ENCODE measurements around the gene SFMBT2. TPM values are rescaled to one million over a fixed set of nuclear protein-coding genes. Genes with fewer than 3 reads are reported as not detected.
A peak's percentile ranks its signal among the peaks of the same experiment; 100 is the strongest.

SFMBT2 gene
- total RNA-seq, 2 donors from 2014 or later: 12.2 to 18.5 TPM

DNA sequence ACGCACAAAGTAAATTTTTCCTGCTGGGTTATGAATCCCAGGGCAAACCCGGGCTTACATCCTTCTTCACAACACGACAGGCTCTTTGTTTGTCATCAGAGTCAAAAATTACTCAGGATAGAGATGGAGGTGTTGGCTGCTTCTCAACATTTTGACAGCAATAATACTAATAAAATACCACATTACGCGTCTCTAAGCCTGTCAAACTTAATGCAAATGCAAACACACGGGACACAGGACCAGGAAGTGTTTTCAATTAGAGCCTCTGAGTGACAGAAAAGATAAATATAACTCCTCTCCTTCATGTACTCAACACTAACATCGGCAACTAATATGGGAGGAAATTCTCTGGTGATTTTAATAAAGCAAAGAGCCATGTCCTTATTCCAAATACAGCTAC lies 128.4 kb downstream of the SFMBT2 start:
- 60% methylated on average over 7 of the region's 7 CpGs for WGBS
- TF ChIP-seq, protein P1, sequence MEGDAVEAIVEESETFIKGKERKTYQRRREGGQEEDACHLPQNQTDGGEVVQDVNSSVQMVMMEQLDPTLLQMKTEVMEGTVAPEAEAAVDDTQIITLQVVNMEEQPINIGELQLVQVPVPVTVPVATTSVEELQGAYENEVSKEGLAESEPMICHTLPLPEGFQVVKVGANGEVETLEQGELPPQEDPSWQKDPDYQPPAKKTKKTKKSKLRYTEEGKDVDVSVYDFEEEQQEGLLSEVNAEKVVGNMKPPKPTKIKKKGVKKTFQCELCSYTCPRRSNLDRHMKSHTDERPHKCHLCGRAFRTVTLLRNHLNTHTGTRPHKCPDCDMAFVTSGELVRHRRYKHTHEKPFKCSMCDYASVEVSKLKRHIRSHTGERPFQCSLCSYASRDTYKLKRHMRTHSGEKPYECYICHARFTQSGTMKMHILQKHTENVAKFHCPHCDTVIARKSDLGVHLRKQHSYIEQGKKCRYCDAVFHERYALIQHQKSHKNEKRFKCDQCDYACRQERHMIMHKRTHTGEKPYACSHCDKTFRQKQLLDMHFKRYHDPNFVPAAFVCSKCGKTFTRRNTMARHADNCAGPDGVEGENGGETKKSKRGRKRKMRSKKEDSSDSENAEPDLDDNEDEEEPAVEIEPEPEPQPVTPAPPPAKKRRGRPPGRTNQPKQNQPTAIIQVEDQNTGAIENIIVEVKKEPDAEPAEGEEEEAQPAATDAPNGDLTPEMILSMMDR (IDR thresholded peaks at IDR 0.05): no peak
- no peak for TF ChIP-seq POLR2AphosphoS5 (IDR thresholded peaks at IDR 0.05)
- TF ChIP-seq POLR2A (IDR thresholded peaks at IDR 0.05): no peak
- no peak for DNase-seq (ENCODE audit: low spot score)
- intact Hi-C loops (cut with DNase I): no loop called here
- no peaks in the 10 kb centered on the region for H3K27me3 ChIP-seq (replicated peaks; ENCODE audit: insufficient read depth)
- H3K4me3 ChIP-seq: no peak overlapping the region
- no peaks in the 10 kb centered on the region for H3K36me3 ChIP-seq
- peak overlapping the region in 1 of 2 donors; percentile 35 for H3K27ac ChIP-seq
- H3K9me3 ChIP-seq: no peaks in the 10 kb centered on the region
- H3K4me1 ChIP-seq (replicated peaks): peaks cover 2% of the 10 kb centered on the region

DNA sequence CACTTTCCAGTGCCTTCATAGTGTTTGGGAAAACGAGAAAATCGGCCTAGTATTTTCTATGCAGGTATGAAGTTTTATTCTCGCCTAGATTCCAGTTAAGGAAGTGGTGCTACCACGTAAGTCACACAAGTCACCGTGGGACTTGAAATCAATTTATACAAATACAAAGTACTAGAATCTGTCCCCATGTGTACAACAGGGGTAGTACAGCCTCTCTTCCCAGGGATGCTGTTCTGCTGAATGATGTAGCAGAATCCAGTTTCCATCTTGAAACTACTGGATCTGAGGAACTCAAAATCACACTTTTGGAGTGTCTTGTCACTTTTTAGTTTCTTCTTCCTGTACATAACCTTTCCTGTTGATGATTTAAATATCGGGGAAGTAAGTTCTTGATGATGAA lies 129.4 kb downstream of the SFMBT2 start:
- 94% methylated on average over 6 of the region's 6 CpGs for WGBS
- intact Hi-C loops (cut with DNase I): no loop called here
- H3K9me3 ChIP-seq: no peaks in the 10 kb centered on the region
- no peaks in the 10 kb centered on the region for H3K27me3 ChIP-seq (replicated peaks; ENCODE audit: insufficient read depth)
- H3K36me3 ChIP-seq: no peaks in the 10 kb centered on the region
- no peak for DNase-seq (ENCODE audit: low spot score)
- no peak overlapping the region for H3K4me3 ChIP-seq
- TF ChIP-seq POLR2A (IDR thresholded peaks at IDR 0.05) (no peak), POLR2AphosphoS5 (IDR thresholded peaks at IDR 0.05) (no peak)
- TF ChIP-seq, protein P1 (IDR thresholded peaks at IDR 0.05): no peak
- H3K4me1 ChIP-seq (replicated peaks): no peaks in the 10 kb centered on the region
- H3K27ac ChIP-seq: no peak overlapping the region

DNA sequence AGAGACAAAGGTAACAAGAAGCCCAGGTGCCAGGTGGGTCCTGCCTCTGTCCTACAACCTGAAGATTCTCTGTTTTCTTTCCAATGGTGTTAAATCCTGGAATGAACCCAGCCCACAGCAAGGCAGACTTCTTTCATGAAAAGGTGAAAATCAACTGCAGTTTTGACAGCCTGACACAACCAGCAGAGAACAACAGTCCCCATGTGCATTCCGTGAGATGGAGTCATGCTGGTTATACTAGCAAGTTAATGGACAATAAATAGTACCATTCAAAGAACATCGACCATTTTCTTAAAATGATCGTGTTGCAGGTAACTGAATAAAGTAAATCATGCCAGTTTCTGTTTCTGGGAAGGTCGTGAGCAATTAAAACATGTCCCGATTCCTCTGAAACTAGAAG lies 131.5 kb downstream of the SFMBT2 start:
- Histone ChIP-seq H3K27me3 (replicated peaks; ENCODE audit: insufficient read depth) (no peaks in the 10 kb centered on the region), H3K36me3 (no peaks in the 10 kb centered on the region), H3K4me1 (replicated peaks) (no peaks in the 10 kb centered on the region), H3K4me3 (no peak overlapping the region), H3K27ac (no peak overlapping the region), H3K9me3 (no peaks in the 10 kb centered on the region)
- 73% methylated on average over 5 of the region's 5 CpGs for WGBS
- intact Hi-C loops (cut with DNase I): no loop called here
- TF ChIP-seq POLR2AphosphoS5 (IDR thresholded peaks at IDR 0.05) (no peak), POLR2A (IDR thresholded peaks at IDR 0.05) (no peak)
- TF ChIP-seq, protein P1 (IDR thresholded peaks at IDR 0.05): no peak
- DNase-seq (ENCODE audit: low spot score): no peak

DNA sequence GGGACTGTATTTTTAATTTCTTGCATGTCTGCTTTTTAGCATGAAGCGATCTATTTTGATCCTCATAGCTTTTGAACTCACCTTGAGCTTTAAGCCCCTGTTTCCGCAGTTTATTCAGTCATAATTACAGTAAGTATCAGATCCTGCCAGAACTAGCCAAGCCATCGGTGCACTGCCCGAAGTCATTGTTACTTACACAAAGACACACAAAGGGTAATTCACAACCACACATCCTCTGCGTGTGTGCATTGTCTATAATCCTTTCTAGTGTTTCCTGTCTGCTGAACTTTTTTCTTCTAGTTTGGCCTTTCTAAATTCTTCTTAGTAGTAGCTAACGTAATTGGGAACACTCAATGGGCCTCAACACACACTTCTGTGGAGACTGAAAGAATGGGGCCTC lies 133.0 kb downstream of the SFMBT2 start:
- DNase-seq (ENCODE audit: low spot score): no peak
- intact Hi-C loops (cut with DNase I): no loop called here
- WGBS: 72% methylated on average over 6 of the region's 6 CpGs
- H3K27ac ChIP-seq: no peak overlapping the region
- H3K4me3 ChIP-seq: no peak overlapping the region
- H3K36me3 ChIP-seq: no peaks in the 10 kb centered on the region
- H3K27me3 ChIP-seq (replicated peaks; ENCODE audit: insufficient read depth): no peaks in the 10 kb centered on the region
- TF ChIP-seq, protein P1 (IDR thresholded peaks at IDR 0.05): no peak
- no peak for TF ChIP-seq POLR2AphosphoS5 (IDR thresholded peaks at IDR 0.05)
- no peak for TF ChIP-seq POLR2A (IDR thresholded peaks at IDR 0.05)
- H3K9me3 ChIP-seq: no peaks in the 10 kb centered on the region
- H3K4me1 ChIP-seq (replicated peaks): no peaks in the 10 kb centered on the region

DNA sequence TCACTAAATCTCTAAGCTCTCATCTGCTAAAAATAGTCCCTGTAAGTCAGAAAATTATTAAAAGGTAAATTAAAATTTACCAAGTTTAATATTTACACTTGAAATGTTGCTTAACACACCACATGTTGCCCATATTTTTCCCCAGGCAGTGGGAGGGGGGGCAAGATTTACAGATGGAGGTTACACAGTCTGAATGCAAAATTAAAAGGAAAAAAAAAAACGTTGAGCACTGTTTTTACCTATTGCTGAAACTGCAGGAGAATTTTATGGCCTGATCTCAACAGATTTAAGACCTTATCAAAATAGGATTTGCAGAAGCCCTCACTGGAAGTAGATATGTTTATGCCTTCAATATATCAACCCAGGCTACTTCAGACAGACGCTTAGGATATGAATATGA lies 133.4 kb downstream of the SFMBT2 start:
- intact Hi-C loops (cut with DNase I): no loop called here
- TF ChIP-seq POLR2A (IDR thresholded peaks at IDR 0.05) (no peak), POLR2AphosphoS5 (IDR thresholded peaks at IDR 0.05) (no peak)

More for the DNA sequence above, 133.4 kb downstream of the SFMBT2 start:
- no peaks in the 10 kb centered on the region for H3K9me3 ChIP-seq
- no peak overlapping the region for H3K27ac ChIP-seq
- H3K4me3 ChIP-seq: no peak overlapping the region
- no peak for DNase-seq (ENCODE audit: low spot score)
- no peaks in the 10 kb centered on the region for H3K4me1 ChIP-seq (replicated peaks)
- no peaks in the 10 kb centered on the region for H3K27me3 ChIP-seq (replicated peaks; ENCODE audit: insufficient read depth)
- H3K36me3 ChIP-seq: no peaks in the 10 kb centered on the region
- WGBS: 44% methylated on average over 2 of the region's 2 CpGs

Data from prostate gland (tissue), 2 donors.